Tibial nerve (tissue), 4 donors: ENCODE data around the gene NFKBIB.

Experiments used
- EP300 ChIP-seq, 2 donors: sonication (generic); formaldehyde crosslinking; IDR thresholded peaks; one replicate each; pipeline ENCODE4 v1.6.1; 2017; ENCODE audit warnings: antibody characterized with exemption in 2 of 2, mild to moderate bottlenecking in 1 of 2
- POLR2A ChIP-seq, 2 donors: fragments of 450-650 bp; IDR thresholded peaks; one replicate each; pipeline ENCODE4 v1.6.1; 2017; ENCODE audit warnings: antibody characterized with exemption in 2 of 2, mild to moderate bottlenecking in 2 of 2, moderate library complexity in 2 of 2
- TF ChIP-seq, protein P1 (sequence below), 5 experiments: fragments of 200-600 bp in 3 of 5; fragments of 450-650 bp in 2 of 5; sonication (generic) in 3 of 5; IDR thresholded peaks; one replicate each; pipeline ENCODE4 v1.5.1; 2016 to 2019; ENCODE audit warnings: antibody characterized with exemption in 5 of 5, mild to moderate bottlenecking in 3 of 5, moderate library complexity in 2 of 5

DNA sequence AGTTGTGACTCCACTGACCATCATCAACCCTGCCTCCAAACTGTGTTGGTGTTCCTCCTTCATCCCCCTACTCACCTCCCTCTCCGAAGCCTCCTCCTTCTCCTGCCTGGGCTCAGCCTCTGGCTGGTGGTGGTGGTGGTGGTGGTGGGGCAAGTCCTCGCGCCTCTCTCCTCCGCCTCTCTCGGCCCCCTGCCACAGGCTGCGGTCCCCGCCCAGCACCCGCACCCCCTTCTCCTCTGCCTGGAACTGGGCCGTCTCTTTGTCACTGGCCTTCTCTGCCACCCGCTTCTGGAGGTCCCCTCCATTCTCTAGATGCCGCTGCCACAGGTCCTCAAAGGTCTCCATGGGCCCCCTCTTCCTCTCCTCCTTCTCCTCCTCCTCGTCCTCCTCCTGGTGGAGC lies 10.7 kb downstream of the NFKBIB start:
- TF ChIP-seq, protein P1, sequence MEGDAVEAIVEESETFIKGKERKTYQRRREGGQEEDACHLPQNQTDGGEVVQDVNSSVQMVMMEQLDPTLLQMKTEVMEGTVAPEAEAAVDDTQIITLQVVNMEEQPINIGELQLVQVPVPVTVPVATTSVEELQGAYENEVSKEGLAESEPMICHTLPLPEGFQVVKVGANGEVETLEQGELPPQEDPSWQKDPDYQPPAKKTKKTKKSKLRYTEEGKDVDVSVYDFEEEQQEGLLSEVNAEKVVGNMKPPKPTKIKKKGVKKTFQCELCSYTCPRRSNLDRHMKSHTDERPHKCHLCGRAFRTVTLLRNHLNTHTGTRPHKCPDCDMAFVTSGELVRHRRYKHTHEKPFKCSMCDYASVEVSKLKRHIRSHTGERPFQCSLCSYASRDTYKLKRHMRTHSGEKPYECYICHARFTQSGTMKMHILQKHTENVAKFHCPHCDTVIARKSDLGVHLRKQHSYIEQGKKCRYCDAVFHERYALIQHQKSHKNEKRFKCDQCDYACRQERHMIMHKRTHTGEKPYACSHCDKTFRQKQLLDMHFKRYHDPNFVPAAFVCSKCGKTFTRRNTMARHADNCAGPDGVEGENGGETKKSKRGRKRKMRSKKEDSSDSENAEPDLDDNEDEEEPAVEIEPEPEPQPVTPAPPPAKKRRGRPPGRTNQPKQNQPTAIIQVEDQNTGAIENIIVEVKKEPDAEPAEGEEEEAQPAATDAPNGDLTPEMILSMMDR (IDR thresholded peaks at IDR 0.05), result no peak
- no peak for TF ChIP-seq POLR2A (IDR thresholded peaks at IDR 0.05)
- no peak for TF ChIP-seq EP300 (IDR thresholded peaks at IDR 0.05)
